Measurements from ENCODE around the gene ISM1.

Gene ISM1

GRCh38 chr20:13268953-13269352 lies 47.9 kb downstream of the ISM1 start:
- Mint-ChIP-seq H3K4me1 (ENCODE audit: low read depth in 2 of 2) (no peaks in the 10 kb centered on the region), H3K9me3 (no peaks in the 10 kb centered on the region), H3K27ac (no peak overlapping the region), H3K4me3 (no peak overlapping the region), H3K36me3 (ENCODE audit: insufficient read depth) (no peaks in the 10 kb centered on the region), H3K27me3 (peaks cover 0 to 15% of the 10 kb centered on the region in 2 donors)
- no peak for ATAC-seq (replicated peaks)
- DNase-seq, result no peak

GRCh38 chr20:13270211-13270610 lies 49.1 kb downstream of the ISM1 start:
- H3K9me3 Mint-ChIP-seq, result no peaks in the 10 kb centered on the region
- H3K4me1 Mint-ChIP-seq (ENCODE audit: low read depth in 2 of 2), result no peaks in the 10 kb centered on the region
- DNase-seq (no peak), ATAC-seq (replicated peaks) (no peak)
- no peak overlapping the region for H3K27ac Mint-ChIP-seq
- no peak overlapping the region for H3K4me3 Mint-ChIP-seq
- H3K27me3 Mint-ChIP-seq, result peaks cover 0 to 15% of the 10 kb centered on the region in 2 donors
- H3K36me3 Mint-ChIP-seq (ENCODE audit: insufficient read depth), result no peaks in the 10 kb centered on the region

- H3K27me3 Mint-ChIP-seq, result peaks cover 0 to 21% of the 10 kb centered on the region in 2 donors
- H3K4me1 Mint-ChIP-seq (ENCODE audit: low read depth in 2 of 2), result no peaks in the 10 kb centered on the region
- no peak overlapping the region for H3K4me3 Mint-ChIP-seq
- ATAC-seq (replicated peaks) (no peak), DNase-seq (no peak)
- H3K9me3 Mint-ChIP-seq, result no peaks in the 10 kb centered on the region
- H3K27ac Mint-ChIP-seq, result no peak overlapping the region
- H3K36me3 Mint-ChIP-seq (ENCODE audit: insufficient read depth), result no peaks in the 10 kb centered on the region
These were observed 50.0 kb downstream of the ISM1 start for GRCh38 chr20:13271098-13271497.

- DNase-seq, result no peak
- no peaks in the 10 kb centered on the region for H3K9me3 Mint-ChIP-seq
- ATAC-seq (replicated peaks), result no peak
- H3K27ac Mint-ChIP-seq, result no peak overlapping the region
- peaks cover 0 to 27% of the 10 kb centered on the region in 2 donors for H3K27me3 Mint-ChIP-seq
- no peak overlapping the region for H3K4me3 Mint-ChIP-seq
- H3K36me3 Mint-ChIP-seq (ENCODE audit: insufficient read depth), result no peaks in the 10 kb centered on the region
- H3K4me1 Mint-ChIP-seq (ENCODE audit: low read depth in 2 of 2), result no peaks in the 10 kb centered on the region
These were observed 51.2 kb downstream of the ISM1 start for GRCh38 chr20:13271977-13272975.

- DNase-seq, result no peak
- Mint-ChIP-seq H3K27ac (no peak overlapping the region), H3K36me3 (ENCODE audit: insufficient read depth) (no peaks in the 10 kb centered on the region), H3K4me3 (no peak overlapping the region), H3K4me1 (ENCODE audit: low read depth in 2 of 2) (no peaks in the 10 kb centered on the region), H3K9me3 (no peaks in the 10 kb centered on the region), H3K27me3 (peaks cover 0 to 34% of the 10 kb centered on the region in 2 donors)
- ATAC-seq (replicated peaks), result no peak
These were observed 53.3 kb downstream of the ISM1 start for GRCh38 chr20:13274275-13274861.

GRCh38 chr20:13276945-13277541 lies 56.0 kb downstream of the ISM1 start:
- H3K9me3 Mint-ChIP-seq, result no peaks in the 10 kb centered on the region
- no peak for DNase-seq
- H3K4me3 Mint-ChIP-seq, result no peak overlapping the region
- no peak for ATAC-seq (replicated peaks)
- H3K27me3 Mint-ChIP-seq, result peaks cover 0 to 23% of the 10 kb centered on the region in 2 donors
- H3K4me1 Mint-ChIP-seq (ENCODE audit: low read depth in 2 of 2), result no peaks in the 10 kb centered on the region
- no peak overlapping the region for H3K27ac Mint-ChIP-seq
- no peaks in the 10 kb centered on the region for H3K36me3 Mint-ChIP-seq (ENCODE audit: insufficient read depth)

GRCh38 chr20:13277663-13278295 lies 56.7 kb downstream of the ISM1 start:
- no peaks in the 10 kb centered on the region for H3K4me1 Mint-ChIP-seq (ENCODE audit: low read depth in 2 of 2)
- H3K27ac Mint-ChIP-seq, result no peak overlapping the region
- H3K9me3 Mint-ChIP-seq, result no peaks in the 10 kb centered on the region

GRCh38 chr20:13278812-13279570 lies 57.9 kb downstream of the ISM1 start:
- Mint-ChIP-seq H3K4me3 (no peak overlapping the region), H3K27me3 (peaks cover 0 to 19% of the 10 kb centered on the region in 2 donors), H3K9me3 (no peaks in the 10 kb centered on the region), H3K27ac (no peak overlapping the region), H3K4me1 (ENCODE audit: low read depth in 2 of 2) (no peaks in the 10 kb centered on the region), H3K36me3 (ENCODE audit: insufficient read depth) (no peaks in the 10 kb centered on the region)
- no peak for DNase-seq
- no peak for ATAC-seq (replicated peaks)

More at GRCh38 chr20:13277663-13278295, 56.7 kb downstream of the ISM1 start:
- DNase-seq, result no peak
- no peak for ATAC-seq (replicated peaks)
- Mint-ChIP-seq H3K4me3 (no peak overlapping the region), H3K27me3 (peaks cover 0 to 19% of the 10 kb centered on the region in 2 donors), H3K36me3 (ENCODE audit: insufficient read depth) (no peaks in the 10 kb centered on the region)

- H3K9me3 Mint-ChIP-seq, result no peaks in the 10 kb centered on the region
- DNase-seq, result no peak
- no peaks in the 10 kb centered on the region for H3K36me3 Mint-ChIP-seq (ENCODE audit: insufficient read depth)
- H3K27ac Mint-ChIP-seq, result no peak overlapping the region
- H3K27me3 Mint-ChIP-seq, result peaks cover 0 to 15% of the 10 kb centered on the region in 2 donors
- H3K4me3 Mint-ChIP-seq, result no peak overlapping the region
- ATAC-seq (replicated peaks), result no peak
- H3K4me1 Mint-ChIP-seq (ENCODE audit: low read depth in 2 of 2), result no peaks in the 10 kb centered on the region
These were observed 59.7 kb downstream of the ISM1 start for GRCh38 chr20:13280609-13281324.

GRCh38 chr20:13283869-13284829 lies 63.1 kb downstream of the ISM1 start:
- Mint-ChIP-seq H3K27me3 (peaks cover 0 to 4% of the 10 kb centered on the region in 2 donors), H3K9me3 (no peaks in the 10 kb centered on the region), H3K27ac (no peak overlapping the region), H3K4me3 (no peak overlapping the region), H3K4me1 (ENCODE audit: low read depth in 2 of 2) (no peaks in the 10 kb centered on the region), H3K36me3 (ENCODE audit: insufficient read depth) (no peaks in the 10 kb centered on the region)
- no peak for ATAC-seq (replicated peaks)
- no peak for DNase-seq

GRCh38 chr20:13284830-13285229 lies 63.8 kb downstream of the ISM1 start:
- Mint-ChIP-seq H3K9me3 (no peaks in the 10 kb centered on the region), H3K4me1 (ENCODE audit: low read depth in 2 of 2) (no peaks in the 10 kb centered on the region), H3K27me3 (peaks cover 0 to 4% of the 10 kb centered on the region in 2 donors), H3K27ac (no peak overlapping the region), H3K36me3 (ENCODE audit: insufficient read depth) (no peaks in the 10 kb centered on the region), H3K4me3 (no peak overlapping the region)
- ATAC-seq (replicated peaks), result no peak
- DNase-seq, result no peak
